Activated CD4-positive, alpha-beta T cell treated with anti-CD3 and anti-CD28 coated beads, Interleukin-2, Interleukin-4, amounts not matched to agents 100 ng/mL and 50 ng/mL, durations not matched to agents 16 hours and 8 hours (primary cell): Measurements from ENCODE around the gene SESN1.
"Not testable (repeated sequence)": the region's sequence is repeated elsewhere in the genome, so short reads cannot be mapped to it uniquely, and the experiment has no call there.

Source experiments
- DNase-seq: peaks from one replicate; pipeline ENCODE4 v3.0.0-alpha.2; 2020; ENCODE audit warnings: low spot score

Gene SESN1

DNA sequence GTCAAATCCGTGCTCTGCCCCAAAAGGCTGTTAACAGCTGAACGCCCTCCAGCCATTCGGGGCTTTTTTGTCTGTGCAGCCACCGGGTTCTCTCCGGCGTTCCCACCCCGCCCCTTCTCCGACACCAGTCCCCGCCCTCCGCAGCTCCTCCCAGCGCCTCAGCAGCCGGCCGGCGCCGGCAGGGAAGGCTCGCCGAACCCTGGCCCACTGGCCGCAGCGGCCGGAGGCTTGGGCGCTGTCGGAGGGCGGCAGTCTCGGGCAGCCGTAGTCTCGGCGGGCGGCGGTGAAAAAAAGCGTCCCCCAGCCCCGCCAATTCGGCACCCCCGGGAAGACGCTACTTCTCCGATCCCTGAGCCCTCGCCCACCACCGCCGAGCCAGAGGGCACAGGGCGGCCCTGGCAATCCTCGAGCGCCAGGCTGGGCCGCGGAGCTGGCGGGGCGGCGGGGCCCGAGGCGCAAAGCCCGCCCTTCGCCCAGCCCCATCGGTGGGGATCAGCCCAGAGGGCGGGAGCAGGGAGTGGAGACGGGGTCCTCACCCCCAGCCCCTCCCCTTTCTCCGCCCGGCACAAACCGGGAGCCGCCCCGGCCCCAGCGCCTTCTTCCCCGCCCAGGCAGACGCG, at the start of gene SESN1:
TSS of gene SESN1 (minus strand) at position 431 of the 620 bp plus-strand sequence. CDS start 773 bp downstream, outside the sequence.
- peak; percentile 87 for DNase-seq

DNA sequence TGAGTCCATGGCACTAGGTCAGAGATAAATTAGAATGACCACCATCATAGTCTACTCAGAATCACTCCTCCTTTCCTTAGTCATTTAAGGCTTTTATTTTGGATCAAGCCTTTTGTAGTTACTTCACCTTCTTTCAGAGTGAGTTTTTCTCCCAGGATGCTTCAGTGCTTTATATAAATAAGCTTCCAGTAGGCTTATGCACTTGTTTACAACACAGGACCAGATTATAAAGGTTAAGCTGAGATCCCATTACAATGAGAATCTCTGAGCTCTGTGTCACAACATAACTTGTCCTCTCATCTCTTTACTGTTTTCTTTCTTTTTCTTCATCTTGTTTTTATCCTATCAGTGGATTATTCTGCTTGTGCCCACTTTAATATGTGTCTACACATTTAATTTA, 48.5 kb upstream of the SESN1 start:
- no peak for DNase-seq

DNA sequence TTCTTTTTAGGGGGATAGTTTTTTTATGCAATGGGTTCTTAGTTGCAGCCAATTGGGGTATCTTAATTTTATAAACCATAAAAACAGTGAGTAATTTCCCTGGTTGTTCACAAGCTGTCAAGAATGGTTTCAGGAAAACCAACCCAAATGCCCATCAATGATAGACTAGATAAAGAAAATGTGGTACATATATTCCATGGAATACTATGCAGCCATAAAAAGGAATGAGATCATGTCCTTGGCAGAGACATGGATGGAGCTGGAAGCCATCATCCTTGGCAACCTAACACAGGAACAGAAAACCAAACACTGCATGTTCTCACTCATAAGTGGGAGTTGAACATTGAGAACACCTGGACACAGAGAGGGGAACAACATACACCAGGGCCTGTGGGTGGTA, 47.4 kb upstream of the SESN1 start:
- not testable (repeated sequence) for DNase-seq

DNA sequence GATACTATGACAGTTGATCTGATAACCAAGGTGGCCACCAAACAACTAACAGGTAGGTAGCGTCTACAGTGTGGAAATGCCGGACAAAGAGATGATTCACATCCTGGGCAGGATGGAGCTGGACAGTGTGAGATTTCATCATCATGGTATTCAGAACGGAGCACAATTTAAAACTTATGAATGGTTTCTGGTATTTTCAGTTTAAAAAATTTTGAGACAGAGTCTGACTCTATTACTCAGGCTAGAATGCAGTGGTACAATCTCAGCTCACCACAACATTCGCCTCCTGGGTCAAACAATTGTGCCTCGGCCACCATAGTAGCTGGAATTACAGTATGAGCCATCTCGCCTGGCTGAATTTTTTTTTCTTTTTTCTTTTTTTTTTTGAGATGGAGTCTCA, 44.5 kb upstream of the SESN1 start:
- DNase-seq: no peak

DNA sequence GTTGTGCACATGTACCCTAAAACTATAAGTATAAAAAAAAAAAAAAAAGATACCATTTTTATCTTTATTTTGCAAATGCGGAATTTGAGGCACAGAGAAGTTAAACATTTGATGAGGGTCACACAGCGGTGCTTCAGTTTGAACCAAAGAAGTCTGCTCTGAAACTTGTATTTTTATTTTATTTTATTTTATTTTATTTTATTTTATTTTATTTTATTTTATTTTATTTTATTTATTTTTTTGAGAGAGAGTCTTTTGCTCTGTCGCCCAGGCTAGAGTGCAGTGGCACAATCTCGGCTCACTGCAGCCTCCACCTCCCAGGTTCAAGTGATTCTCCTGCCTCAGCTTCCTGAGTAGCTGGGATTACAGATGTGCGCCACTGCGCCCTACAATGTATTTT, 41.9 kb upstream of the SESN1 start:
- DNase-seq: not testable (repeated sequence)

DNA sequence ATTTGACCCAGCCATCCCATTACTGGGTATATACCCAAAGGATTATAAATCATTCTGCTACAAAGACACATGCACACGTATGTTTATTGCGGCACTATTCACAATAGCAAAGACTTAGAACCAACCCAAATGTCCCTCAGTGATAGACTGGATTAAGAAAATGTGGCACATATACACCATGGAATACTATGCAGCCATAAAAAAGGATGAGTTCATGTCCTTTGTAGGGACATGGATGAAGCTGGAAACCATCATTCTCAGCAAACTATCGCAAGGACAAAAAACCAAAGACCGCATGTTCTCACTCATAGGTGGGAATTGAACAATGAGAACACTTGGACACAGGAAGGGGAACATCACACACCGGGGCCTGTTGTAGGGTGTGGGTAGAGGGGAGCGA, 41.4 kb upstream of the SESN1 start:
- DNase-seq: not testable (repeated sequence)

DNA sequence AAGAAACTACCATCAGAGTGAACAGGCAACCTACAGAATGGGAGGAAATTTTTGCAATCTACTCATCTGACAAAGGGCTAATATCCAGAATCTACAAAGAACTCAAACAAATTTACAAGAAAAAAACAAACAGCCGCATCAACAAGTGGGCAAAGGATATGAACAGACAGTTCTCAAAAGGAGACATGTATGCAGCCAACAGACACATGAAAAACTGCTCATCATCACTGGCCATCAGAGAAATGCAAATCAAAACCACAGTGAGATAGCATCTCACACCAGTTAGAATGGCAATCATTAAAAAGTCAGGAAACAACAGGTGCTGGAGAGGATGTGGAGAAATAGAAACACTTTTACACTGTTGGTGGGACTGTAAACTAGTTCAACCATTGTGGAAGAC, 41.0 kb upstream of the SESN1 start:
- DNase-seq: not testable (repeated sequence)

DNA sequence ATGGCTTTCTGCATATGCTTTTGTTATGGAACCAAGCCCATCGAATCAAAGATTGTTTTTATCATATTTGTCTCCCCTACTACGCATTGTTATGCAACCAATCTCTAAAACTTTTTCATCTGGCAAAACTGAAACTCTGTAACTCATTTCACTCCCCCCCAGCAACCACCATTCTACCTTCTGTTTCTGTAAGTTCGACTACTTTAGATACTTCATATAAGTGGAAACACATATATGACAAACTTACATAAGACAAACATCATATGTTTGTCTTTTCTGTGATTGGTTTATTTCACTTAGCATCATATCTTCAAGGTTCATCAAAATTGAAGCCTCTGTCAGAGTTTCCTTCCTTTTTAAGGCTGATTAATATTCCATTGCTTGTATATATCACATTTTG, 35.4 kb upstream of the SESN1 start:
- peak; percentile 12 for DNase-seq

DNA sequence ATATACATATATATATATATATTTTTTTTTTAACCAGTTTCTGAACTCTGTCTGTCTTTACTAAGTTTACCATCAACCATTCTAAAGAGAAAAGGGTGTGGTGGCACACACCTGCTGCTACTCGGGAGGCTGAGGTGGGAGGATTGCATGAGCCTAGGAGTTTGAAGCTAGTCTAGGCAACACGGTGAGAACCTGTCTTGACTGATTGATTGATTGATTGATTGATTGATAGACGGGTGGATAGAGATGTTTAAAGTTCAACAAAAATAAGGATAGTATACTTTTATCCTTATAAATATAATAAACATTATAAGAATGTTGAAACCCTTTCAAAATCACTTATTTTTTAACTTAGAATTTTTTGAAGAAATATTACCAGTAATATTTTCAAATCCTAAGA, 30.9 kb upstream of the SESN1 start:
- no peak for DNase-seq

DNA sequence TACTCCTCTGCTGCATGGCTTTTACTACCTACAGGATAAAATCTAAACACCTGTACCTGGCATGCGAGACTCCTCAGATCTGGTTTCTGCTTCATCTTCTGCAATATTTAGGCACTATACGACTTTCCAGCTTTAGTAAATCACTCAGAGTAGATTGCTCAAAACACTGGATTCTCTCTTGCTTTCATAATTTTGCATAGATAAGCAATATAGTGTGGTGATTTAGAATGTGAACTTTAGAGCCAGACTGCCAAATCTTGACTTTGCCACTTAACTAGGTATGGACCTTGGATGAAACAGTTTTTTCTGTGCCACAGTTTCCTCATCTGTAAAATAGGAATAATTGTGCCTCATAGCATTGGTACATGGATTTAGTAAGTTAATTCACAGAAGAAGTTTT, 29.6 kb upstream of the SESN1 start:
- DNase-seq: no peak

DNA sequence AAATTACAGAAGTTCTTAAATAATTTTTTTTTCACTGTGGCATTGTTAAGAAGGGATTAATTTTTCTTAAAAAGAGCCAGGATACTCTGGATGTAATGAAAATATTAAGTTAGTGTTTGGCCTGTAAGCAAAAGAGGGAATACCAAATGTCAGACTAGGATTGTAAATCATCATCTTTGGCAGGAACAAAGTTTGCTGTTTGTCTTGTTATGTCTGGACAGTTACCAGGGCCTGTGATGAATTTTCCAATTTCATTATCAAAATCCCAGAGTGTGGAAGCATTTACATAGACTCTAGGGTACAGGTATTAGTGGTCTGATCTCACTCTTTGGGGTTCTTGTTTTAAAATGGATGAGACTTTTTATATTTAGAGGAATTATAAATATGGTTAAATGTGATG, 26.8 kb upstream of the SESN1 start:
- DNase-seq: no peak

DNA sequence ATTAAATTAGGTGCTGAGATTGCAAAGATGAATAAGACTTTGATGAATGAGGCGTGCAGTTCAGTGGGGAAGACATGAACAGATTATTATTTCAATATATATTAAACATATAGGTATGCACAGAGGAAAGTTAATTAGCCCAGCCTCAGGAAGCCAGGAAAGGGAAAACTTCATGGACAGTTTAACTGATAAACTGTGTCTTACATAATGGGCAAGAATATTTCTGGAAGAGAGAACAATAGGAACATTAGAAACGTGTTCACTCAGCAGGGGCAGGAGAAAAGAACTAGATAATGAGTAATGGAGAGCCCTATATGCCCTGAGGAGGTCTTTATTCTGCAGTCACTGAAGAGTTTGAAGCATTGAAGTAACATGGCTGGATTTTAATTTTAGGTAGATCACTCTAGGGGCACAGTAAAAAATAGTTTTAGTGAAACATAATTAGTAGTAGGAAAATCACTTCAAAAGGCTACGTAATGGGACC, 24.3 kb upstream of the SESN1 start:
- no peak for DNase-seq

DNA sequence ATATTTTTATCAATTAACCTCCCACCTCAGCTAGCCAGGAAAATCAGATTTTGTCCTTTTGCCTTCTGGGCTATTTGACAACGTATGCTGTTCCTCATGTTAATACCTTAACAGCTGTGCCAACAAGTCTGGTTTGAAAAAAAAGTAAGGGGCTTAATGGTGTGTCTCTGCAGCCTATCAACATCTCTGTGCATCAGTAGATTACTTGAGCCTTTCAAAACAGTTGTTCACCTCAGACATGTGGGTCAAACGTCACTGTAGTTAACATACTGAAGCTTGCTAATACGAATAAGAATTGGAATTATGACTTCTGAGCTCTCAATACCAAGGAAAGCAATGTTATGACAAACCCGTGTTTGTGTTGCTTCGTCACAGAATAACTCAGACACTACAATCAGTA, 23.7 kb upstream of the SESN1 start:
- DNase-seq: no peak

DNA sequence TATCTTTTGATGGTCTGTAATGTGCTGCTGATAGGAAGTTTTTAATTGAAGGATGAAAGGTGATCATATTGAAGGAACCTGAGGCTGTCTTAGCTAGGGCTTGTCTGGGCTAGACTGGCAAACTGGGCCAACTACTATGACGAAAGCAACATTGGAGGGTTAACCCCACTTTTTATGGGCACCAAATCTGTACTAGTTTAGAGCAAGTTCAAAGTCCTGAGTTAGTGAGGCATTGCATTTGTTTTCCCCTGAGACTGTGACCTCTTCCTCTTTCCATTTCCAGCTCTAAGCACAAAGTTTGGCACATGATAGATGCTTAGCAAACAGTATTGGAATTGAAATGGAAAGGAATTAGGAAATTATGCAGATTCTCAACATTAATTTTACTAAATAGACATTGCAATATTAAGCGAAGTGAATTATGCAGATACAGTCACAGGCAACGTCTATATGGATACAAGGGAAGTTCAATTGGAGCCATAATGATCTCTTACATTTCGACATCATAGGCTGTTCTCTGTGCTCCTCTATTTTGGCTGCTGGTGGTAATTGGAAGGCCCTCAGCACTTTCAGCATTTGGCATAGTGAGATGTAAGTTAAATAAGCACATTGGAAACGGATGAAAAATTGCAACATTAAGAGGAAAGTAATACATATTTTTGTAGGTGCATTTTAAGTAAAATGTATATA, 22.8 kb upstream of the SESN1 start:
- no peak for DNase-seq

DNA sequence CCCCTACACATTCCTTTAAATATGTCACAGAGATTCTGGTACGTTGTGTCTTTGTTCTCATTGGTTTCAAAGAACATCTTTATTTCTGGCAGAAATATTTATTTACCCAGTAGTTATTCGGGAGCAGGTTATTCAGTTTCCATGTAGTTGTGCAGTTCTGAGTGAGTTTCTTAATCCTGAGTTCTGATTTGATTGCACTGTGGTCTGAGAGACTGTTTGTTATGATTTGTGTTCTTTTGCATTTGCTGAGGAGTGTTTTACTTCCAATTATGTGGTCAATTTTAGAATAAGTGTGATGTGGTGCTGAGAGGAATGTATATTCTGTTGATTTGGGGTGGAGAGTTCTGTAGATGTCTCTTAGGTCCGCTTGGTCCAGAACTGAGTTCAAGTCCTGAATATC, 18.0 kb upstream of the SESN1 start:
- DNase-seq: not testable (repeated sequence)

DNA sequence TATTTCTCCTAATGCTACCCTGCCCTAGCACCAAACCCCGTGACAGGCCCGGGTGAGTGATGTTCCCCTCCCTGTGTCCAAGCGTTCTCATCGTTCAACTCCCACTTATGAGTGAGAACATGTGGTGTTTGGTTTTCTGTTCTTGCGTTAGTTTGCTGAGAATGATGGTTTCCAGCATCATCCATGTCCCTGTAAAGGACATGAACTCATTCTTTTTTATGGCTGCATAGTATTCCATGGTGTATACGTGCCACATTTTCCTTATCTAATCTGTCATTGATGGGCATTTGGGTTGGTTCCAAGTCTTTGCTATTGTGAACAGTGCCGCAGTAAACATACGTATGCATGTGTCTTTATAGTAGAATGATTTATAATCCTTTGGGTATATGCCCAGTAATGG, 15.0 kb upstream of the SESN1 start:
- DNase-seq: not testable (repeated sequence)

DNA sequence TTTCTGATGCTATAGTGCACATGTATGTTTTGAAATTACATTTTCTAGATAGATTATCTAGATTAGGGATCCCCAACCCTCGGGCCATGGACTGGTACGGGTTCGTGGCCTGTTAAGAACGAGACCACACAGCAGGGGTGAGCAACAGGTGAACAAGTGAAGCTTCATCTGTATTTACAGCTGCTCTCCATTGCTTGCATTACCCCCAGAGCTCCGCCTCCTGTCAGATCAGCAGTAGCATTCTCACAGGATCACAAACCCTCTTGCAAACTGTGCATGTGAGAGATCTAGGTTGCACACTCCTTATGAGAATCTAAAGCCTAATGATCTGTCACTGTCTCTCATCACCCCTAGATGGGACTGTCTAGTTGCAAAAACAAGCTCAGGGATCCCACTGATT, 11.0 kb upstream of the SESN1 start:
- no peak for DNase-seq

DNA sequence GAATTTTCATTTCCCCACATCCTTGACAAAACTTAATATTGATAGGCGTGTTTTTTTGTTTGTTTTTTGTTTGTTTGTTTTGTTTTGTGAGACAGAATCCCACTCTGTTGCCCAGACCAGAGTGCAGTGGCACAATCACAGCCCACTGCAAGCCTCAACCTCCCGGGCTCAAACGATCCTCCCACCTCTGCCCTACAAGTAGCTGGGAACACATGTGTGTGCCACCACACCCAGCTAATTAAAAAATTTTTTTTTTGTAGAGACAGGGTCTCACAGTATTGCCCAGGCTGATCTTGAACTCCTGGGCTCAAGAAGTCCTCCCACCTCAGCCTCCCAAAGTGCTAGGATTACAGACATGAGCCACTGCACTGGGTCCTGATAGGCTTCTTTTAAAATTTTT, 9.9 kb upstream of the SESN1 start:
- DNase-seq: no peak

DNA sequence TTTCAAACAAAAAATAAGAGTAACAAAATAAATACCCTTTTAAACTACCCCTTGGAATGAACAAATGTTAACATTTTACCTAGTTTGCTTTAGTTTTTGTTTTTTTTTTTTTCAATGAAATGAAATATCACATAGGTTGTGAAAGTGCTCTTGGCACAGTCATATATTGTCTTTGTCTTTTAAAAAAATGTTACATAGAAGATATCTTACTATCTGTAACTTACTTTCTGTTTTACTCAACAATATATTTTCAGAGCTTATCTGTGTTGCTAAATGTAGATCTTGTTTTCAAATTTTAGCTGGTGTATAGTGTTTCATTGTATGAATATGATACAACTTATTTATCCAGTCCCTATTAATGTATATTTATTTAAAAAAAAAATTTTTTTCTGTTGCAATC, 9.3 kb upstream of the SESN1 start:
- peak; percentile 6 for DNase-seq

DNA sequence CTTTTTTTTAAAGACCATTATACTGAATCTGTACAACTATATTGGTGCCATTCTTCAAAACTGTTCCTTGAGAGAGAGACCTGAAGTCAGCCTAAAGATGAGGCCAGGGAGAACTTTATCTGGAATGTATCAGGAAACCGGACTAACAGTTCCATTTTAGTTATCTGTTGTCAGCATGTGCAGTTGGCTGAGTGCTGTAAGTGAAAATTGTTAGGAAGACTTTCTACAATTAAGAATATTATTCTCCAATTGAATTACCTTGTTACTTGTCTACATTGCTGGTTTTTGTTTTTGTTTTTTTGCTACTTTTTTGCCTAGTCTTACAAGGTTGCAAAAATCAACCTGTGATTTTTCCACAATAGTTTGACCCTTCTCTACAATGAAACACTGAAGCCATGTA, 8.1 kb upstream of the SESN1 start:
- no peak for DNase-seq

DNA sequence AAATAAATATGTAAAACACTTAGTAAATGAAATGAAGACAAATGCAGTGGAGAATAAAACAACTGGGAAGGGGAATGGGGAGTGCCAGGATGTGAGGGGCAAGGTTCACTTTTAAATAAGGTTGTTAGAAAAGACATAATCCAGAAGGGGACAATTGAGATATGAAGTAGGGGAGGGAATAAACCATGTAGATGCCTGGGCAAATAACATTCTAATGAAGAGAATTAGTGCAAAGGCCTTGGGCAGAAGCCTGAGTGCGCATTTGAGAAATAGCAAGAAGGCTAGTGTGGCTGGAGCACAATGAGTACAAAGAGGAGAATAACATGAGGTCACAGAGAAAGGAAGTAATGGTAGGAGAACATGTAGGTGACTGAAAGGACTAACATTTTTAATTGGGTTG, 3.0 kb upstream of the SESN1 start:
- no peak for DNase-seq

DNA sequence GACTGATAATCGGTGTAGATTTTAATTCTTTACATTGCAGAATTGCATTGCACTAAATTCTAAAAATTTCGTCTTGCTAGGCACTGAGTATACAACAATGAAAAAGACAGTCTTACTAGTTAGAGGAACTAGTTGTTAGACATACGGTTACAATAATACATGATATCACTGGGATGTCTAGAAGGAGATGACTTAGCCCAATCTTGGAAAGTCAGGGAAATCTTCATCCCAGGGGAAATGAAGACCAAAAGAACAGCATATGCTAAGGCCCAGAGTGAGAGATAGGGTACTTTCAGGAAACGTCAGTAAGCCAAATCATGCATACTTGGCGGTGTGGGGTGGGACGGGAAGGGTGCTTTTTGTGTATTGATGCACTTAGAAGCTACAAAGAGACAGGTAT, 1.6 kb upstream of the SESN1 start:
- no peak for DNase-seq

DNA sequence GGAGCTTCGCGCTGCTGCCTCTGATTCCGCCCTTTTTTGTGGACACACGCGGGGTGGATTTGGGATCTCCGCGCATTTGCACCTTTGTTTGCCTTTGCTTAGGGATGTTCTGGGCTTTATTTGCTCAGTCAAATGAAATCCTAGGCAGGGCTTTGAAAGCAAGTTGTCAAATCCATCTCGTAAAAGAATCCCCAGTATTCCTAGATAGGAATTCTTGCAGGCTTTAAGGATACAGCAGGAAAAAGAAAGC, 1.1 kb upstream of the SESN1 start:
- no peak for DNase-seq
